Measurements from ENCODE around the gene GMFB. TPM values are rescaled to one million over a fixed set of nuclear protein-coding genes. Genes with fewer than 3 reads are reported as not detected.

The GMFB gene
- total RNA-seq = 55.1 and 71.9 TPM in 2 replicates

DNA sequence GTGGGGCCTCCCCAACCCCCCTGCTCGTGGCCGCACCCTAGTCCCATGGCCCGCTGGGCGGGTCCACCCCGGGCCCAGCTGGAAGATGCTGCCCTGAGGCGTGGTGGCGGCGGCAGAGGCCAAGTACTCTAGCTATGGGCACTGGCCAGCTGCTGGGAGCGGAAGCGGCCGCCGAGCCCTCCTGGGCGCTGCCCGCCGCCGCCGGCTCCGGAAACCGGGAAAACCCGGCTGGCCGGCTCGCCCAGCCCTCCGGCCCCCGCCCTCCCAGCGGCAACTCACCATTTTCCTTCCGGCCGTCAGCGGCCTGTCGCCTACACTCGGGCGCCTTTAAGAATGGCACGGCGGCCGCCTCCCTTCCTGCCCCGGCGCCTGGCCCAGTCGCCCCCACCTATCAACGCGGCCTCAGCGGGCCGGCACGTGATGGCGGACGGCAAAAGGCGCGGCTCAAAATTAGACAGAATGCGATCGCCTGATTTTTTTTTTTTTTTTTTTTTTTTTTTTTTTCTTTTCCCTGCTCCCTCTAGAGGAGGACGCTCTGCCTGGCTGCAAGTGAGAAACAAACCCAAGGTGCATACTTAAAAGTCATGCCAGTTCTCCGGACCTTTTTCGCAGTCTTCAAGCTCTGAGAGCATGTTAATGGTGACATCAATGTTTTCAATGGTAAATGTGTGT, at the start of gene GMFB:
Gene GMFB, minus strand, starts transcription at position 335 of the 672 bp plus-strand sequence. Its CDS starts 53 bp downstream, at position 282.
- Histone ChIP-seq H3K27me3 (ENCODE audit: control insufficient read depth, insufficient read depth, low read length) (no peaks in the 10 kb centered on the region), H3K4me3 (ENCODE audit: low read depth, low read length) (peak within 1 kb of the TSS; percentile 68), H3K36me3 (ENCODE audit: control insufficient read depth, insufficient read depth, low read length) (no peaks in the 10 kb centered on the region)
- DNase-seq (ENCODE audit: low read depth) = peak; percentile 45
- TF ChIP-seq, protein P1, sequence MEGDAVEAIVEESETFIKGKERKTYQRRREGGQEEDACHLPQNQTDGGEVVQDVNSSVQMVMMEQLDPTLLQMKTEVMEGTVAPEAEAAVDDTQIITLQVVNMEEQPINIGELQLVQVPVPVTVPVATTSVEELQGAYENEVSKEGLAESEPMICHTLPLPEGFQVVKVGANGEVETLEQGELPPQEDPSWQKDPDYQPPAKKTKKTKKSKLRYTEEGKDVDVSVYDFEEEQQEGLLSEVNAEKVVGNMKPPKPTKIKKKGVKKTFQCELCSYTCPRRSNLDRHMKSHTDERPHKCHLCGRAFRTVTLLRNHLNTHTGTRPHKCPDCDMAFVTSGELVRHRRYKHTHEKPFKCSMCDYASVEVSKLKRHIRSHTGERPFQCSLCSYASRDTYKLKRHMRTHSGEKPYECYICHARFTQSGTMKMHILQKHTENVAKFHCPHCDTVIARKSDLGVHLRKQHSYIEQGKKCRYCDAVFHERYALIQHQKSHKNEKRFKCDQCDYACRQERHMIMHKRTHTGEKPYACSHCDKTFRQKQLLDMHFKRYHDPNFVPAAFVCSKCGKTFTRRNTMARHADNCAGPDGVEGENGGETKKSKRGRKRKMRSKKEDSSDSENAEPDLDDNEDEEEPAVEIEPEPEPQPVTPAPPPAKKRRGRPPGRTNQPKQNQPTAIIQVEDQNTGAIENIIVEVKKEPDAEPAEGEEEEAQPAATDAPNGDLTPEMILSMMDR (IDR thresholded peaks at IDR 0.05; ENCODE audit: insufficient read depth, low read length, poor library complexity, severe bottlenecking) = peak; percentile 66

DNA sequence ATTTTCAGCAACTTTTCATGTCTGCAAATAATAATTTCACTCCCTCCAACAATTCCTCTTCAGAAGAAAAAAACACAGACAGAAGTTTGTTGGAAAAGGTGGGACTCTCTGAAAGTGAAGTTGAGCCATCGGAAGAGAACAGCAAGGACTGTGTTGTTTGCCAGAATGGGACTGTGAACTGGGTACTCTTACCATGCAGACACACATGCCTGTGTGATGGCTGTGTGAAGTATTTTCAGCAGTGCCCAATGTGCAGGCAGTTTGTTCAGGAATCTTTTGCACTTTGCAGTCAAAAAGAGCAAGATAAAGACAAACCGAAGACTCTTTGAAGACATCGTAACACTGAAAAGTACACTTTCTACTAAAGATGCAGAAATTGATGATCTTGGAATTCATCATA, 49.3 kb upstream of the GMFB start:
- Histone ChIP-seq H3K36me3 (ENCODE audit: control insufficient read depth, insufficient read depth, low read length) (no peaks in the 10 kb centered on the region), H3K27me3 (ENCODE audit: control insufficient read depth, insufficient read depth, low read length) (no peaks in the 10 kb centered on the region), H3K4me3 (ENCODE audit: low read depth, low read length) (no peak overlapping the region)
- DNase-seq (ENCODE audit: low read depth) = no peak
- TF ChIP-seq, protein P1 (IDR thresholded peaks at IDR 0.05; ENCODE audit: insufficient read depth, low read length, poor library complexity, severe bottlenecking) = no peak

DNA sequence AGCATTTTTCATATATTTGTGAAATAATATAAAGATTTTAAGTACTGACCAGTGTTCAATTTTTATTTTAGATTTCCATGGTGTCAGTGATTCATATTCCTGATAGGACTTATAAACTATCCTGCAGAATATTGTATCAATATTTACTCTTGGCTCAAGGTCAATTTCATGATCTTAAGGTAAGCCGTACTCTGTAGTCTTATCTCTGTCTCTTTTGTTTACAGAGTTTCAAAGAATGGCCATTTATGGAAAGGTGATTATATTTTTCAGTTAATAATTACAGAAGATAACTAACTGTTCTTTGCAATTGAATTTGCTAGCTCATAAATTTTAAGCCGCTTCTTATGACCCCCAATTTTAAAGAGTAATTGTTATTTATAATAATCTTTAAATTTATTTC, 48.9 kb upstream of the GMFB start:
- TF ChIP-seq, protein P1 (IDR thresholded peaks at IDR 0.05; ENCODE audit: insufficient read depth, low read length, poor library complexity, severe bottlenecking) = no peak
- Histone ChIP-seq H3K27me3 (ENCODE audit: control insufficient read depth, insufficient read depth, low read length) (no peaks in the 10 kb centered on the region), H3K36me3 (ENCODE audit: control insufficient read depth, insufficient read depth, low read length) (no peaks in the 10 kb centered on the region), H3K4me3 (ENCODE audit: low read depth, low read length) (no peak overlapping the region)
- DNase-seq (ENCODE audit: low read depth) = no peak

GRCh38 chr14:54535646-54536045, 46.9 kb upstream of the GMFB start:
- Histone ChIP-seq H3K36me3 (ENCODE audit: control insufficient read depth, insufficient read depth, low read length) (no peaks in the 10 kb centered on the region), H3K27me3 (ENCODE audit: control insufficient read depth, insufficient read depth, low read length) (no peaks in the 10 kb centered on the region), H3K4me3 (ENCODE audit: low read depth, low read length) (no peak overlapping the region)
- TF ChIP-seq, protein P1 (IDR thresholded peaks at IDR 0.05; ENCODE audit: insufficient read depth, low read length, poor library complexity, severe bottlenecking) = no peak
- no peak for DNase-seq (ENCODE audit: low read depth)

GRCh38 chr14:54535126-54535525, 46.3 kb upstream of the GMFB start:
- H3K27me3 ChIP-seq (ENCODE audit: control insufficient read depth, insufficient read depth, low read length) = no peaks in the 10 kb centered on the region
- H3K36me3 ChIP-seq (ENCODE audit: control insufficient read depth, insufficient read depth, low read length) = no peaks in the 10 kb centered on the region
- TF ChIP-seq, protein P1 (IDR thresholded peaks at IDR 0.05; ENCODE audit: insufficient read depth, low read length, poor library complexity, severe bottlenecking) = no peak
- DNase-seq (ENCODE audit: low read depth) = no peak
- H3K4me3 ChIP-seq (ENCODE audit: low read depth, low read length) = no peak overlapping the region

DNA sequence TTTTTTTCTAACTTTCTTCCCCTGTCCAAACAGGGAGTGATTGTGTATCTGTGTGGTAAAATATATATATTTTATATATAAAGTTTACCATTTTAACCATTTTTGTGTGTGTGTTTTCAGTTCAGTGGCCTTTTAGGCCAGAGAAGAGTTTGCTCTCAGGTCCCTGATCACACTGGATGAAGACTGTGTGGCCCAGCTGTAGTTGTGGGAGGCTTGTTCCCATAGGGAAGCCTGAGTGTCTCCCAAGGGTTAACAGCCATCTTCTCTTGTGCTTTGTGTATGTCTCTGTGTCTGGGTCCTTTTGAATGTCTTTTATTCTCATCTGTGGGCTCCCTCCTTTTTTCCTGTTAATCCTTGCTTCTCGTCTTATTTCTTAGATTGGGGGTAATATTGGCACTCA, 44.3 kb upstream of the GMFB start:
- H3K36me3 ChIP-seq (ENCODE audit: control insufficient read depth, insufficient read depth, low read length) = no peaks in the 10 kb centered on the region
- no peak for DNase-seq (ENCODE audit: low read depth)
- no peaks in the 10 kb centered on the region for H3K27me3 ChIP-seq (ENCODE audit: control insufficient read depth, insufficient read depth, low read length)
- TF ChIP-seq, protein P1 (IDR thresholded peaks at IDR 0.05; ENCODE audit: insufficient read depth, low read length, poor library complexity, severe bottlenecking) = no peak
- no peak overlapping the region for H3K4me3 ChIP-seq (ENCODE audit: low read depth, low read length)
